Upper lobe of right lung (tissue), 1 donor: ENCODE data around the gene KATNAL2. TPM values are rescaled to one million over a fixed set of nuclear protein-coding genes. Genes with fewer than 3 reads are reported as not detected.

Experiments
- ATAC-seq: fragments of 200-7000 bp; cut with Tn5 transposase; one replicate; pipeline ENCODE4 v1.9.1; 2020; ENCODE audit warnings: mild to moderate bottlenecking, moderate library complexity
- DNase-seq: peaks from one replicate; pipeline ENCODE4 v3.0.0-alpha.2; 2020
- H3K27ac ChIP-seq: fragments of 200-600 bp; one replicate; pipeline ENCODE4 v1.8.0; 2022
- H3K27me3 ChIP-seq: fragments of 200-600 bp; one replicate; pipeline ENCODE4 v1.8.0; 2022; ENCODE audit warnings: mild to moderate bottlenecking
- H3K36me3 ChIP-seq: fragments of 200-600 bp; one replicate; pipeline ENCODE4 v1.8.0; 2022
- H3K4me1 ChIP-seq: fragments of 200-600 bp; one replicate; pipeline ENCODE4 v1.8.0; 2022
- H3K4me3 ChIP-seq: fragments of 200-600 bp; one replicate; pipeline ENCODE4 v1.8.0; 2022; ENCODE audit warnings: mild to moderate bottlenecking
- H3K9me3 ChIP-seq: fragments of 200-600 bp; one replicate; pipeline ENCODE4 v1.8.0; 2022
- CTCF ChIP-seq: fragments of 200-600 bp; IDR thresholded peaks from one replicate; pipeline ENCODE4 v1.8.0; 2022; ENCODE audit warnings: antibody characterized with exemption
- intact Hi-C: fragments of 100-400 bp; cut with DNase I; formaldehyde crosslinking; loops from one replicate; pipeline ENCODE4 v1.11.0; 2022
- total RNA-seq: library from RNA; stranded (reverse); fragmentation: NEBNext Ultra II Directional; extraction: Animal tissue kit (Norgen Biotek cat#: 25700); gene quantifications from one replicate; pipeline ENCODE4 v1.2.1, GENCODE V29; 2021
- donor health status: DM: no; HTN: yes; CAD: no; lungs with severe emphysema.

KATNAL2 gene
- total RNA-seq, 1 donor from 2014 or later: 3.1 TPM

- Histone ChIP-seq H3K9me3 (no peaks in the 10 kb centered on the region), H3K27me3 (no peaks in the 10 kb centered on the region), H3K4me3 (no peak overlapping the region), H3K4me1 (no peaks in the 10 kb centered on the region), H3K36me3 (no peaks in the 10 kb centered on the region), H3K27ac (no peak overlapping the region)
- ATAC-seq (no peak), DNase-seq (no peak)
- intact Hi-C loops: no loop called here
- TF ChIP-seq CTCF: no peak
Measured at GRCh38 chr18:46899274-46899948, 18.0 kb upstream of the KATNAL2 start.

GRCh38 chr18:46903406-46903805, 14.0 kb upstream of the KATNAL2 start:
- intact Hi-C loops: no loop called here
- ATAC-seq: no peak
- no peak for DNase-seq
- H3K9me3 ChIP-seq: no peaks in the 10 kb centered on the region
- H3K4me3 ChIP-seq: no peak overlapping the region
- no peak for TF ChIP-seq CTCF
- no peak overlapping the region for H3K27ac ChIP-seq
- no peaks in the 10 kb centered on the region for H3K27me3 ChIP-seq
- H3K36me3 ChIP-seq: no peaks in the 10 kb centered on the region
- H3K4me1 ChIP-seq: no peaks in the 10 kb centered on the region

- intact Hi-C loops: no loop called here
- ATAC-seq: no peak
Measured at GRCh38 chr18:46909497-46909896, 7.9 kb upstream of the KATNAL2 start.

DNA sequence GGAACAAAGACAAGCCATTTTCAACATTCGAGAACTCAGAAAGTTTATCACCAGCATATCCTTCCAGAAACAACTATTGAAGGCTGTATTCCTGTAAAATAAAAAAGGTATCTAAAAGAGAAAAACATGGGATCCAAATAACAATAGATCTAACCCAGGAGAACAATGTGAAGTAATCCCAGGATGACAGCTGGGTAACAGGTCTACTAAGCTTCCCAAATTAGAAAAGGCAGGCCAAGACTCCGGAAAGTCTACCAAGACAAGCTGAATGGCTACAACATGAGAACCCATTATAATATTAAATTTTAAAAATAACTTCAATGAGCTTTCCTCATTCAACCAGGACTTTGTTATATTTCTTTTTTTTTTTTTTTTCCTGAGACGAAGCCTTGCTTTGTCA, 6.5 kb upstream of the KATNAL2 start:
- Histone ChIP-seq H3K4me1 (peaks cover 10% of the 10 kb centered on the region), H3K9me3 (no peaks in the 10 kb centered on the region), H3K27me3 (no peaks in the 10 kb centered on the region), H3K4me3 (no peak overlapping the region), H3K27ac (no peak overlapping the region), H3K36me3 (no peaks in the 10 kb centered on the region)
- DNase-seq (no peak), ATAC-seq (no peak)
- no peak for TF ChIP-seq CTCF
- intact Hi-C loops: no loop called here

More at GRCh38 chr18:46909497-46909896, 7.9 kb upstream of the KATNAL2 start:
- Histone ChIP-seq H3K4me3 (no peak overlapping the region), H3K27ac (no peak overlapping the region), H3K36me3 (no peaks in the 10 kb centered on the region), H3K27me3 (no peaks in the 10 kb centered on the region), H3K4me1 (no peaks in the 10 kb centered on the region), H3K9me3 (no peaks in the 10 kb centered on the region)
- TF ChIP-seq CTCF: no peak
- DNase-seq: no peak

- no peak for ATAC-seq
- Histone ChIP-seq H3K36me3 (no peaks in the 10 kb centered on the region), H3K4me3 (peak overlapping the region; percentile 77), H3K27me3 (no peaks in the 10 kb centered on the region), H3K27ac (no peak overlapping the region), H3K9me3 (no peaks in the 10 kb centered on the region), H3K4me1 (peaks cover 13% of the 10 kb centered on the region)
- no peak for TF ChIP-seq CTCF
- no peak for DNase-seq
- intact Hi-C loops: no loop called here
Measured at GRCh38 chr18:46915800-46916550, 1.4 kb upstream of the KATNAL2 start.
